HUES64 (cell line): ENCODE measurements around the gene CCDC192.

Source experiments
- H3K27ac ChIP-seq: 2 replicates; pipeline ENCODE4 v1.7.0; 2013; ENCODE audit warnings: low read depth, low read length, inconsistent platforms
- H3K27me3 ChIP-seq: 2 replicates; pipeline ENCODE4 v1.6.1; 2013; ENCODE audit warnings: mild to moderate bottlenecking, low read length; ENCODE audit not compliant: insufficient read depth
- H3K36me3 ChIP-seq: 2 replicates; pipeline ENCODE4 v1.6.1; 2013; ENCODE audit warnings: mild to moderate bottlenecking, low read length; ENCODE audit not compliant: insufficient read depth
- H3K4me1 ChIP-seq: 2 replicates; pipeline ENCODE4 v1.6.1; 2013; ENCODE audit warnings: mild to moderate bottlenecking, low read length, moderate library complexity; ENCODE audit not compliant: insufficient read depth
- H3K4me3 ChIP-seq: 2 replicates; pipeline ENCODE4 v1.5.1; 2013; ENCODE audit warnings: mild to moderate bottlenecking, low read length, moderate library complexity
- H3K9ac ChIP-seq: 2 replicates; pipeline ENCODE4 v1.6.1; 2013; ENCODE audit warnings: mild to moderate bottlenecking, low read depth, low read length
- H3K9me3 ChIP-seq: 2 replicates; pipeline ENCODE4 v1.6.1; 2013; ENCODE audit warnings: low read depth, low read length; ENCODE audit not compliant: insufficient read depth
- WGBS: fragments of 150-250, 120-280 bp; methylation state at CpG from one replicate; pipeline ENCODE4 v1.1.7; 2013; ENCODE audit warnings: missing lambda C conversion rate; 5-methylcytosine and 5-hydroxymethylcytosine counted together

The CCDC192 gene

GRCh38 chr5:127886081-127886480 is 182.9 kb downstream of the CCDC192 start:
- Histone ChIP-seq H3K36me3 (no peaks in the 10 kb centered on the region), H3K4me1 (no peaks in the 10 kb centered on the region), H3K27ac (no peak overlapping the region), H3K9ac (no peak overlapping the region), H3K9me3 (no peaks in the 10 kb centered on the region), H3K4me3 (no peak overlapping the region), H3K27me3 (no peaks in the 10 kb centered on the region)
- 91% methylated on average over 3 of the region's 3 CpGs for WGBS

- H3K27me3 ChIP-seq = no peaks in the 10 kb centered on the region
- no peaks in the 10 kb centered on the region for H3K36me3 ChIP-seq
- no peak overlapping the region for H3K27ac ChIP-seq
- WGBS = 83% methylated on average over 1 of the region's 1 CpG
- no peak overlapping the region for H3K4me3 ChIP-seq
- H3K9me3 ChIP-seq = no peaks in the 10 kb centered on the region
- H3K4me1 ChIP-seq = no peaks in the 10 kb centered on the region
- H3K9ac ChIP-seq = no peak overlapping the region
Observed at GRCh38 chr5:127887282-127887681, 184.1 kb downstream of the CCDC192 start.

GRCh38 chr5:127891942-127892341 is 188.8 kb downstream of the CCDC192 start:
- H3K27me3 ChIP-seq = no peaks in the 10 kb centered on the region
- no peak overlapping the region for H3K27ac ChIP-seq
- H3K4me3 ChIP-seq = no peak overlapping the region
- H3K36me3 ChIP-seq = no peaks in the 10 kb centered on the region
- no peak overlapping the region for H3K9ac ChIP-seq
- no peaks in the 10 kb centered on the region for H3K9me3 ChIP-seq
- H3K4me1 ChIP-seq = no peaks in the 10 kb centered on the region; the same call in 1 of the 2 replicates
- WGBS = 78% methylated on average over 1 of the region's 1 CpG

DNA sequence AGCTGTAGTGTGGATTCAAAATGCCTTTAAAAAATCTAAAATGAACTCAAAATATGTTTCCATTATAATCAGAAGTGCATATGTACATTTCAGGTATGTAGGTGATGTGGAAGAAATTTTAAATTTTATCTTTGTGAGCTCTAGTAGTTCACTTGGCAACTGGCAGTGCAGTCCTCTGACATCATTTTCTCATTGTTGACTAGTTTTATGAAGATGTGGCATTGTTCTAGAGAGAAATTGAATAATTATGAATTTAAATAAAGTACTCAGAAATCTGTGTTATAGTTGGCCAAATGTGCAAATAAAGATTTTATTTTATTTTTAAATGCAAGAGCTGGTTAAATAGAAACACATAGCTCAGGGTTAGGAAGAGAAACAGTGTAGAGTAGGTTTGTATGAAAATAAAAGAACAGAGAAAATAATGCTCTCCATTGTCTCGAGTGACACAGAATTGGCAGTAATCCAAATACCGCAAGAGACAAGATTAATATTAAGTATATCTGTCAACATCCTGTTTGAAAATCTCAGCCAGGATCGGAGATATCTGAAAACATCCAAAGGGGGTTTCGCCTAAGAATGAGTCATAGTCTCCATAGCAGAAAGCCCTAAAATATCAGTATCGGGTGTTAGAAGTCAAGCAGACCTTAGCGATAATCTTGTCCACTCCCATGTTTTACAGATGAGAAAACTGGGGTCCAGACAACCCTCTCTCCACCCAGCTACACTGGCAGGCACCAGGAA is 189.4 kb downstream of the CCDC192 start:
- no peaks in the 10 kb centered on the region for H3K9me3 ChIP-seq
- no peaks in the 10 kb centered on the region for H3K36me3 ChIP-seq
- H3K4me3 ChIP-seq = no peak overlapping the region
- H3K27ac ChIP-seq = no peak overlapping the region
- H3K27me3 ChIP-seq = no peaks in the 10 kb centered on the region
- 91% methylated on average over 6 of the region's 6 CpGs for WGBS
- H3K9ac ChIP-seq = no peak overlapping the region
- no peaks in the 10 kb centered on the region; the same call in 1 of the 2 replicates for H3K4me1 ChIP-seq

DNA sequence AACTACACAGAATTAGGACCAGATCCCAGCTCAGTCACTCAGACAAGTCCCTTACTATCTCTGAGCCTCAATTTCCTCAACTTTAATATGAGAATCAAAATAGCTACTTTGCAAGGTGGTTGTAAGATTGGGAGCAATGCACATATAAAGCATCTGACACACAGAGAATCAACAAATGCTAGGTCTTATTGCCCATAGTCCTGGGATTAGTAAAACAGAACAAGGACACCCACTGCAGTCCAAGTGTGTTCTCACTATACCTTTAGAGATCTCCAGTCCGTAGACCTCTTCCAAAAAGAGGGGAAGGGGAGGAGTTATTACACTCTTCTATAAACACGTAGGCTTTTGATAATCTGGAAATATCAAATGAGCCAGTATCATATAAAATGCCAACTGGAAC is 190.0 kb downstream of the CCDC192 start:
- WGBS = no CpG with 5 or more reads among the region's 2 CpGs
- no peak overlapping the region for H3K4me3 ChIP-seq
- H3K4me1 ChIP-seq = no peaks in the 10 kb centered on the region; the same call in 1 of the 2 replicates
- no peak overlapping the region for H3K9ac ChIP-seq
- H3K36me3 ChIP-seq = no peaks in the 10 kb centered on the region
- no peak overlapping the region for H3K27ac ChIP-seq
- no peaks in the 10 kb centered on the region for H3K9me3 ChIP-seq
- H3K27me3 ChIP-seq = no peaks in the 10 kb centered on the region

DNA sequence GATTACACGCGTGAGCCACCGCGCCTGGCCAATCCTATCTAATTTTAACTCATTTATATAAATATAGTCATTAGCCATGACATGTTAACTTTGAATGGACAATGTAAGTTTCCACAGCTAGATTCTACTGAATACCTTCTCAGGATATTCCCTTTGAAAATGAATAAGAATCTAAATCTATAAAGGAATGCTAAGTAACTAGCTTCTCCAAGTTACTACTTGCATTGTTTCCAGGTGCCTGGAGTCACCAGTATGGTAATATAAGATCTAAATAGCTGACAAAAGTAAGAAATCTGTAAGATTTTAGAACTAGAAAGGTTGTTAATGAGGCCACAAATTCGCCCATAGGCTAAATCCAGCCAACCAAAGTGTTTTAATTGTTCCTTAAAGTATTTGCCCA is 191.3 kb downstream of the CCDC192 start:
- H3K9ac ChIP-seq = no peak overlapping the region

DNA sequence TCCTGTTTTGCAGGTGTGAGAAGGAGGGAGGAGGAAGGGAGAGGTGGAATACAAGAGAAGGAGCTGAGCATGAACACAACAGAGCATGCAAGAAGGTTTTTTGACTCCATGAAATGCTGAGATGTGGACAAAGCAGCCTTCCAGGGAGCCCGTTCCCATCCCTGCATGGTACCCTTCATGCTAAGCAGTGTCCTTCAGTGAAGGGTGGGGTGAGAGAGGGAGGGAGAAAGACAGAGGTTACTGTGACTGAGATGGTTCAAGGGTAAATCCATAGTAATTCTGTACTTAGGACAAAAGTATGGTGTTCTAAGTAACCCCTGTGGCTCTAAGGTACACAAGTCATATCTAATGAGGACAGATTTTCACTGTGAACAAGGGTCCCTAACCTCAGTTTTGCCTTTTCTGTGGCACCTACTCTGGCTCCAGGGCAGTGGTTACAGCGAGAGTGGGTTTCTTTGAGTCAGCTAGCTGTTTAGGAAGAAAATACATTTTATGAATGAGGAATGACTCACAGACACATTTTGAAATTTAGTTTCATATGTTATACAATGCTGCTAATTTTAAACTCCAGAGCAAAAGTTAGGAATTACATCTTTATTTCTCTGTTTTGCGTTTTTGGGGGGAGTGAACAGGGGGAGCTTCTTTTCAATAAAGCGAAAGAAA is 195.5 kb downstream of the CCDC192 start:
- no peaks in the 10 kb centered on the region; the same call in 1 of the 2 replicates for H3K4me1 ChIP-seq
- WGBS = 94% methylated on average over 4 of the region's 4 CpGs
- no peaks in the 10 kb centered on the region for H3K36me3 ChIP-seq
- no peak overlapping the region for H3K9ac ChIP-seq
- no peak overlapping the region for H3K4me3 ChIP-seq
- no peak overlapping the region for H3K27ac ChIP-seq
- no peaks in the 10 kb centered on the region for H3K9me3 ChIP-seq
- no peaks in the 10 kb centered on the region for H3K27me3 ChIP-seq

More for the DNA sequence above, 191.3 kb downstream of the CCDC192 start:
- no peak overlapping the region for H3K27ac ChIP-seq
- H3K36me3 ChIP-seq = no peaks in the 10 kb centered on the region
- no peaks in the 10 kb centered on the region for H3K9me3 ChIP-seq
- no peaks in the 10 kb centered on the region for H3K27me3 ChIP-seq
- H3K4me3 ChIP-seq = no peak overlapping the region
- 93% methylated on average over 3 of the region's 5 CpGs for WGBS
- no peaks in the 10 kb centered on the region; the same call in 1 of the 2 replicates for H3K4me1 ChIP-seq

DNA sequence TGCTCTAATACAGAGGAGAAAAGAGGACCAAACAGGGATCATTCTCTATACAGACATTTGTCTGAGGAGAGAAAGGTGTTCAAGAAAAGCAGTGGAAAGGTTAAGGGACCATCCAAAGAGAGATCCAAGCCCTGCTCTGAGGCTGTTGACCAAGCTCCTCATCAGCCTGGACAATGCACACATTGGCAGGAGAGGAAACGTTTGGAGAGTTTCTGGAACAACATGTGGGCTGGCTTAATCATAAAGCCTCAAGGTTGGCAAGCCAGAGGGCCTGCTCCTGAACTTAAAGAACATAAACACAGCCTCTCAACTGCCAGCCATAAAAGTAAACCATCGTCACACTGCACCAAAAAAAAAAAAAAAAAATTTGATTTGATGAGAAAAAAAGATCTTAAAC is 196.0 kb downstream of the CCDC192 start:
- H3K9ac ChIP-seq = no peak overlapping the region
- no peaks in the 10 kb centered on the region for H3K36me3 ChIP-seq
- WGBS = 75% methylated on average over 1 of the region's 2 CpGs
- no peaks in the 10 kb centered on the region for H3K27me3 ChIP-seq
- no peak overlapping the region for H3K4me3 ChIP-seq
- H3K27ac ChIP-seq = no peak overlapping the region
- H3K4me1 ChIP-seq = no peaks in the 10 kb centered on the region; the same call in 1 of the 2 replicates
- no peaks in the 10 kb centered on the region for H3K9me3 ChIP-seq

GRCh38 chr5:127906562-127907204 is 203.5 kb downstream of the CCDC192 start:
- Histone ChIP-seq H3K9ac (no peak overlapping the region), H3K36me3 (no peaks in the 10 kb centered on the region), H3K4me3 (no peak overlapping the region), H3K9me3 (no peaks in the 10 kb centered on the region), H3K27ac (no peak overlapping the region), H3K4me1 (no peaks in the 10 kb centered on the region), H3K27me3 (no peaks in the 10 kb centered on the region)
- WGBS = 100% methylated on average over 1 of the region's 2 CpGs

- Histone ChIP-seq H3K9ac (no peak overlapping the region), H3K27ac (no peak overlapping the region), H3K4me1 (no peaks in the 10 kb centered on the region), H3K27me3 (no peaks in the 10 kb centered on the region), H3K9me3 (no peaks in the 10 kb centered on the region), H3K4me3 (no peak overlapping the region), H3K36me3 (no peaks in the 10 kb centered on the region)
- 91% methylated on average over 2 of the region's 2 CpGs for WGBS
Observed at GRCh38 chr5:127907907-127908306, 204.7 kb downstream of the CCDC192 start.

GRCh38 chr5:127909066-127909465 is 205.9 kb downstream of the CCDC192 start:
- Histone ChIP-seq H3K27me3 (no peaks in the 10 kb centered on the region), H3K27ac (no peak overlapping the region), H3K4me3 (no peak overlapping the region), H3K9me3 (no peaks in the 10 kb centered on the region), H3K36me3 (no peaks in the 10 kb centered on the region), H3K4me1 (no peaks in the 10 kb centered on the region), H3K9ac (no peak overlapping the region)
- WGBS = 40% methylated on average over 2 of the region's 3 CpGs
